Lung (tissue), 12 donors: ENCODE measurements around the gene TUBD1. TPM values are rescaled to one million over a fixed set of nuclear protein-coding genes. Genes with fewer than 3 reads are reported as not detected.
A peak's percentile ranks its signal among the peaks of the same experiment; 100 is the strongest.

ENCODE experiments used
- ATAC-seq: fragments of 200-7000 bp; cut with Tn5 transposase; one replicate; pipeline ENCODE4 v1.9.1; 2020; ENCODE audit warnings: moderate number of reproducible peaks; ENCODE audit not compliant: insufficient read depth, low FRiP score
- DNase-seq, 3 donors: peaks; one replicate each; pipeline ENCODE4 v3.0.0-alpha.2; 2013 to 2017
- H3K27ac ChIP-seq, 2 donors: one replicate each; pipeline ENCODE4 v1.5.1; 2013; ENCODE audit warnings: mild to moderate bottlenecking in 2 of 2, moderate library complexity in 2 of 2, control low read depth in 1 of 2, inconsistent platforms in 1 of 2, low read depth in 1 of 2, low read length in 1 of 2
- H3K27me3 ChIP-seq, 3 donors: one replicate each; pipeline ENCODE4 v1.5.1; 2013; ENCODE audit warnings: low read length in 2 of 3; ENCODE audit not compliant: control insufficient read depth in 3 of 3, insufficient read depth in 3 of 3
- H3K36me3 ChIP-seq, 4 donors: one replicate each; pipeline ENCODE4 v1.5.1; 2013; ENCODE audit warnings: low read length in 4 of 4, mild to moderate bottlenecking in 1 of 4, moderate library complexity in 1 of 4; ENCODE audit not compliant: control insufficient read depth in 4 of 4, insufficient read depth in 4 of 4
- H3K4me1 ChIP-seq, 5 donors: one replicate each; pipeline ENCODE4 v1.5.1; 2013; ENCODE audit warnings: low read length in 5 of 5, mild to moderate bottlenecking in 2 of 5, moderate library complexity in 1 of 5; ENCODE audit not compliant: control insufficient read depth in 5 of 5, insufficient read depth in 5 of 5
- H3K4me3 ChIP-seq: one replicate; pipeline ENCODE4 v1.5.1; 2013; ENCODE audit warnings: mild to moderate bottlenecking, control low read depth, moderate library complexity
- H3K9ac ChIP-seq, 2 donors: one replicate each; pipeline ENCODE4 v1.5.1; 2013; ENCODE audit warnings: low read length in 2 of 2, control low read depth in 1 of 2; ENCODE audit not compliant: insufficient read depth in 1 of 2
- H3K9me3 ChIP-seq, 4 donors: one replicate each; pipeline ENCODE4 v1.5.1; 2013; ENCODE audit warnings: low read length in 3 of 4, mild to moderate bottlenecking in 1 of 4, moderate library complexity in 1 of 4; ENCODE audit not compliant: control insufficient read depth in 4 of 4, insufficient read depth in 3 of 4
- WGBS, 2 donors: extraction: QIAGEN DNeasy Blood & Tissue Kit; methylation state at CpG; one replicate each; pipeline ENCODE4 v1.1.7; 2013; 5-methylcytosine and 5-hydroxymethylcytosine counted together
- polyA plus RNA-seq, 2 donors: library from polyadenylated mRNA; stranded (reverse); fragments of 200-250 nt; gene quantifications; one replicate each; pipeline ENCODE4 v1.2.1, GENCODE V29; 2013
- total RNA-seq, 2 donors: library from RNA; depleted of rRNA in 1 of 2; stranded (reverse); fragments of >200 nt in 1 of 2; gene quantifications; one replicate each; pipeline ENCODE4 v1.2.1, GENCODE V29; 2014 to 2021
- TF ChIP-seq, protein P1 (sequence below): IDR thresholded peaks from 2 replicates; pipeline ENCODE4 v1.5.1; 2012; ENCODE audit warnings: mild to moderate bottlenecking; ENCODE audit errors: control extremely low read depth, extremely low read depth
- donor health status: control.
- donor health status: control.
- donor health status: Bipolar disorder and iron deficiency.
- donor health status: healthy.
- donor health status: DM: yes; HTN: yes; CAD: no.

The TUBD1 gene
- total and polyA plus RNA-seq, 4 donors, result 4.8 to 15.3 (median 5.4) TPM

GRCh38 chr17:59893676-59894100 lies 945 bp upstream of the TUBD1 start:
- Histone ChIP-seq H3K9ac (peak overlapping the region; percentile 80 to 88), H3K36me3 (peaks cover 0 to 10% (median 1%) of the 10 kb centered on the region in 4 donors), H3K4me1 (peaks cover 0 to 19% (median 3%) of the 10 kb centered on the region in 5 donors), H3K9me3 (no peaks in the 10 kb centered on the region), H3K27ac (peak overlapping the region; percentile 81 to 94), H3K4me3 (peak overlapping the region; percentile 92), H3K27me3 (no peaks in the 10 kb centered on the region)
- no peak for ATAC-seq
- peak in 2 of 3 donors; percentile 28 to 59 for DNase-seq
- TF ChIP-seq, protein P1, sequence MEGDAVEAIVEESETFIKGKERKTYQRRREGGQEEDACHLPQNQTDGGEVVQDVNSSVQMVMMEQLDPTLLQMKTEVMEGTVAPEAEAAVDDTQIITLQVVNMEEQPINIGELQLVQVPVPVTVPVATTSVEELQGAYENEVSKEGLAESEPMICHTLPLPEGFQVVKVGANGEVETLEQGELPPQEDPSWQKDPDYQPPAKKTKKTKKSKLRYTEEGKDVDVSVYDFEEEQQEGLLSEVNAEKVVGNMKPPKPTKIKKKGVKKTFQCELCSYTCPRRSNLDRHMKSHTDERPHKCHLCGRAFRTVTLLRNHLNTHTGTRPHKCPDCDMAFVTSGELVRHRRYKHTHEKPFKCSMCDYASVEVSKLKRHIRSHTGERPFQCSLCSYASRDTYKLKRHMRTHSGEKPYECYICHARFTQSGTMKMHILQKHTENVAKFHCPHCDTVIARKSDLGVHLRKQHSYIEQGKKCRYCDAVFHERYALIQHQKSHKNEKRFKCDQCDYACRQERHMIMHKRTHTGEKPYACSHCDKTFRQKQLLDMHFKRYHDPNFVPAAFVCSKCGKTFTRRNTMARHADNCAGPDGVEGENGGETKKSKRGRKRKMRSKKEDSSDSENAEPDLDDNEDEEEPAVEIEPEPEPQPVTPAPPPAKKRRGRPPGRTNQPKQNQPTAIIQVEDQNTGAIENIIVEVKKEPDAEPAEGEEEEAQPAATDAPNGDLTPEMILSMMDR, result no peak
- WGBS, 2 donors, result 0% methylated on average over 11 of the region's 11 CpGs

DNA sequence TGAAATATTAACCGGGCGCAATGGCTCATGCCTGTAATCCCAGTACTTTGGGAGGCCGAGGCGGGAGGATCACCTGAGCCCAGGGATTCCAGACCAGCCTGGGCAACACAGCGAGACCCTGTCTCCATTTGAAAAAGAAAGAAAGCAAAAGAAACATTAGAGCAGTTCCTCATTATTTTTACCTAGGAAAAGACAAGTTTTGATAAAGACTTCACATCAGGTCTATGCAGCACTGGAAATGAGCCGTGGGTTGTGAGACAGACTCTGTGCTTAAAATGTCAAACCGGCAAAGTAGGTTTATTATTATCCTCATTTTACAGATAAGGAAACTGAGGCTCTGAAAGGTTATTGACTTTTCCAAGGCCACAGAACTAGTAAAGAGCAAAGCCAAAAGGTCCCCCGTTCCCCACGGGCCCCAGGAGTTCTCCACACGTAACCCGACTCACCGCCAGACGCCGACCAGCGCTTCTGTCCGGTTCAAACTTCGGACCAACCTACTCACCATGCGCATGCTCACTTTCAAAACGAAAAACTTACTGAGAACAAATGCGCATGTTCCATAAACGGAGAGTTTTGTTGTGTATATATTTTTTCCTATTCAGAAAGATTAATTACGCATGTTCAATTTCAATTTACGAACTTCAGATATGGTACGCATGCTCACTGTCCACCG lies 356 bp downstream of the TUBD1 start:
- Histone ChIP-seq H3K4me1 (peaks cover 0 to 19% (median 3%) of the 10 kb centered on the region in 5 donors), H3K27ac (peak overlapping the region; percentile 49 to 60), H3K4me3 (peak overlapping the region; percentile 53), H3K36me3 (peaks cover 0 to 12% (median 1%) of the 10 kb centered on the region in 4 donors), H3K9ac (peak overlapping the region in 1 of 2 donors; percentile 73), H3K9me3 (no peaks in the 10 kb centered on the region), H3K27me3 (no peaks in the 10 kb centered on the region)
- WGBS, 2 donors, result 8% methylated on average over 25 of the region's 25 CpGs
- DNase-seq (no peak), ATAC-seq (peak; percentile 68)
- TF ChIP-seq, protein P1, result no peak

DNA sequence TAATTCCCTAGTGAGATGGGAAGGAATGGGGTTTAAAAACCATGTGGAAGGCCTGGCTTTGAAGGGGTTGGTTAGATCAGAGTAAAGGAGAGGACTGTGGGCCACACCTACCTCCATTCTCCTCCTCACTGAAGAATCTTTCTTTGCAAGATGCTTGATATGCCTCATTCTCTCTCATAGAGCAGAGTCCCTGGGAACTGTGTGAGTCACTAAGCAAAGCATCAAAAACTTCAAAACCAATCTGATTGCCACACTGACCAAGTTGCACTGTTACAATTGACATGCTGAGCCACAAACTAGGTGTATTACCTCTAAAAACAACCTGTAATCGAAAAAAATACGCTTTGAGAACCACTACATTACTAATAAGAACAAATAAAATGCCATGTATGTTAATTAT lies 2.0 kb downstream of the TUBD1 start:
- no peak for ATAC-seq
- Histone ChIP-seq H3K4me1 (peaks cover 0 to 19% (median 3%) of the 10 kb centered on the region in 5 donors), H3K9me3 (no peaks in the 10 kb centered on the region), H3K9ac (no peak overlapping the region), H3K27ac (no peak overlapping the region), H3K36me3 (peaks cover 0 to 8% (median under 1%) of the 10 kb centered on the region in 4 donors), H3K4me3 (no peak overlapping the region), H3K27me3 (no peaks in the 10 kb centered on the region)
- 98 to 100% methylated on average over 2 of the region's 2 CpGs for WGBS, 2 donors
- TF ChIP-seq, protein P1, result no peak
- no peak for DNase-seq
